ENCODE measurements around the gene MAPK7.

DNA sequence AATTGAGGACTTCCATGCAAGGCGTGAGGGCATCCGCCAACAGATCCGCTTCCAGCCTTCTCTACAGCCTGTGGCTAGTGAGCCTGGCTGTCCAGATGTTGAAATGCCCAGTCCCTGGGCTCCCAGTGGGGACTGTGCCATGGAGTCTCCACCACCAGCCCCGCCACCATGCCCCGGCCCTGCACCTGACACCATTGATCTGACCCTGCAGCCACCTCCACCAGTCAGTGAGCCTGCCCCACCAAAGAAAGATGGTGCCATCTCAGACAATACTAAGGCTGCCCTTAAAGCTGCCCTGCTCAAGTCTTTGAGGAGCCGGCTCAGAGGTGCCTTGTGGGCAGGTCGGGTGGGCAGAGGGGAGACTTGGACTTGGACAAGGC lies 3.1 kb downstream of the MAPK7 start:
- TF ChIP-seq EZH2 (IDR thresholded peaks at IDR 0.05; ENCODE audit: insufficient read depth, poor library complexity, severe bottlenecking): no peak
- no peak for TF ChIP-seq EZH2phosphoT487 (IDR thresholded peaks at IDR 0.05; ENCODE audit: insufficient read depth, low read depth)

Data from GM23248 (cell line).